ENCODE data around the gene GAB2.

GAB2 gene

DNA sequence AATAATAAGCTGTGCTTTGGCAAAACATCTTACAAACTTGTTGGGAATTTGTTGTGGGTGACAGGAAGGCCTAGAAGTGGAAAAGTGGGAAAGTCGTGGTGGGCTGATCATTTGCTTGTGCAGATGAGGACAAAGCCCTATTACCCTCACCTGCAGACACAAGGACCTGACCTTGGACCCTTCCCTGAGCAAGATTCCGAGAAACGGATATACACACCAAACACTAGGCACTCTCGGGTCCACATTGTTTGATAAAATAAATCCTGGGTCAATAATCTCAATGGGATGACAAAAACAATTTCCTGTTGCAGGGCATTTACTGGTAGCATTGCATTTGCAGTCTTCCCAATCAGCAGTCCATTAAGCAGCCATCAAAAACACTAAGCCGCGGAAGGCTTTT is 89.7 kb downstream of the GAB2 start:
- Histone ChIP-seq H3K9me3 (ENCODE audit: control insufficient read depth in 1 of 2, low read length in 2 of 2) (no peaks in the 10 kb centered on the region), H3K9ac (ENCODE audit: low read depth in 1 of 2, low read length in 2 of 2) (no peak overlapping the region), H3K4me3 (ENCODE audit: low read depth in 1 of 2, low read length in 2 of 2) (no peak overlapping the region), H3K27ac (ENCODE audit: low read depth, low read length) (no peak overlapping the region), H3K27me3 (ENCODE audit: control insufficient read depth in 1 of 2, insufficient read depth in 2 of 2, low read length in 2 of 2) (no peaks in the 10 kb centered on the region), H3K36me3 (ENCODE audit: control insufficient read depth in 1 of 2, insufficient read depth in 2 of 2, low read length in 2 of 2) (no peaks in the 10 kb centered on the region), H3K4me1 (ENCODE audit: control insufficient read depth in 1 of 2, insufficient read depth in 2 of 2, low read length in 2 of 2) (peaks cover 0 to 11% of the 10 kb centered on the region in 2 donors)

DNA sequence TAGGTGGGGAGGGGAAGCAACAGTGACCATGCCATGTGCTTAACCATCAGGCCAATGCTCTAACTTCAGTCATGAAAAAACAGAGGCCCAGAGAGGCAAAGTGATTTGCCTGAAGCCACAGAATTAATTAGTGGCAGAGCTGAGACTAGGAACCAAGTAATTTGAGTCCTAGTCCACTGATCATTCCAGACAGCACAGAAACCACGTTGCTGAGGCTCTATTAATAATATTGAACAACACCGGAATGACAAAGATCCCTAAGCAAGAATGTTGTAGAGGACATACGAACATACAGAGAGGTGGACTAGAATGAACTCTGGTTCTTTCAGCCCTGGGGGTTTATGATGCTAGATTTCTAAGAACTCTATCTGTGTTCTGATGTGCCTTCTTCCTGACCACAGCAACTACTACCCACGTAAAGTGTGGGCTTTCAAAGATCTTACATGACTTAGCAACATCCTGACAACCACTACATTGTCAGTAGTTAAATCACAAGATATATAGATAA is 92.3 kb downstream of the GAB2 start:
- H3K4me3 ChIP-seq (ENCODE audit: low read depth in 1 of 2, low read length in 2 of 2) = no peak overlapping the region
- H3K9ac ChIP-seq (ENCODE audit: low read depth in 1 of 2, low read length in 2 of 2) = no peak overlapping the region
- H3K36me3 ChIP-seq (ENCODE audit: control insufficient read depth in 1 of 2, insufficient read depth in 2 of 2, low read length in 2 of 2) = no peaks in the 10 kb centered on the region
- H3K27me3 ChIP-seq (ENCODE audit: control insufficient read depth in 1 of 2, insufficient read depth in 2 of 2, low read length in 2 of 2) = no peaks in the 10 kb centered on the region
- H3K4me1 ChIP-seq (ENCODE audit: control insufficient read depth in 1 of 2, insufficient read depth in 2 of 2, low read length in 2 of 2) = no peaks in the 10 kb centered on the region
- H3K27ac ChIP-seq (ENCODE audit: low read depth, low read length) = no peak overlapping the region
- H3K9me3 ChIP-seq (ENCODE audit: control insufficient read depth in 1 of 2, low read length in 2 of 2) = no peaks in the 10 kb centered on the region

DNA sequence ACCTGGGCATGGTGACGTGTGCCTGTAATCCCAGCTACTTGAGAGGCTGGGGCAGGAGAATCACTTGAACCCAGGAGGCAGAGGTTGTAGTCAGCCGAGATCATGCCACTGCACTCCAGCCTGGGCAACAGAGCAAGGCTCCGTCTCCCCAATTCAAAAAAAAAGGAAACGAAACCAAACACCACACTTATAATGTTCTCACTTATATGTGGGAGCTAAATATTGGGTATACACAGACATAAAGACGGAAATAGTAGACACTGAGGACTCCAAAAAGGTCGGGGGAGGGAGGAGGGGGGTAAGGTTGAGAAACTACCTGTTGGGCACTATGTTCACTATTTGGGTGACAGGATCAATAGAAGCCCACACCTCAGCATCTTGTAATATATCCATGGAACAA is 94.3 kb downstream of the GAB2 start:
- Histone ChIP-seq H3K27me3 (ENCODE audit: control insufficient read depth in 1 of 2, insufficient read depth in 2 of 2, low read length in 2 of 2) (no peaks in the 10 kb centered on the region), H3K27ac (ENCODE audit: low read depth, low read length) (no peak overlapping the region), H3K4me3 (ENCODE audit: low read depth in 1 of 2, low read length in 2 of 2) (no peak overlapping the region), H3K36me3 (ENCODE audit: control insufficient read depth in 1 of 2, insufficient read depth in 2 of 2, low read length in 2 of 2) (no peaks in the 10 kb centered on the region), H3K4me1 (ENCODE audit: control insufficient read depth in 1 of 2, insufficient read depth in 2 of 2, low read length in 2 of 2) (peaks cover 7 to 11% of the 10 kb centered on the region in 2 donors), H3K9me3 (ENCODE audit: control insufficient read depth in 1 of 2, low read length in 2 of 2) (no peaks in the 10 kb centered on the region), H3K9ac (ENCODE audit: low read depth in 1 of 2, low read length in 2 of 2) (no peak overlapping the region)

GRCh38 chr11:78319453-78319955 is 98.1 kb downstream of the GAB2 start:
- Histone ChIP-seq H3K36me3 (ENCODE audit: control insufficient read depth in 1 of 2, insufficient read depth in 2 of 2, low read length in 2 of 2) (no peaks in the 10 kb centered on the region), H3K4me1 (ENCODE audit: control insufficient read depth in 1 of 2, insufficient read depth in 2 of 2, low read length in 2 of 2) (peaks cover 8 to 16% of the 10 kb centered on the region in 2 donors), H3K4me3 (ENCODE audit: low read depth in 1 of 2, low read length in 2 of 2) (no peak overlapping the region), H3K9ac (ENCODE audit: low read depth in 1 of 2, low read length in 2 of 2) (no peak overlapping the region), H3K9me3 (ENCODE audit: control insufficient read depth in 1 of 2, low read length in 2 of 2) (no peaks in the 10 kb centered on the region), H3K27me3 (ENCODE audit: control insufficient read depth in 1 of 2, insufficient read depth in 2 of 2, low read length in 2 of 2) (no peaks in the 10 kb centered on the region), H3K27ac (ENCODE audit: low read depth, low read length) (no peak overlapping the region)

- H3K36me3 ChIP-seq (ENCODE audit: control insufficient read depth in 1 of 2, insufficient read depth in 2 of 2, low read length in 2 of 2) = no peaks in the 10 kb centered on the region
- H3K9ac ChIP-seq (ENCODE audit: low read depth in 1 of 2, low read length in 2 of 2) = no peak overlapping the region
- H3K27ac ChIP-seq (ENCODE audit: low read depth, low read length) = no peak overlapping the region
Observed at GRCh38 chr11:78318321-78319114, 99.1 kb downstream of the GAB2 start.

GRCh38 chr11:78315724-78316123 is 101.9 kb downstream of the GAB2 start:
- Histone ChIP-seq H3K36me3 (ENCODE audit: control insufficient read depth in 1 of 2, insufficient read depth in 2 of 2, low read length in 2 of 2) (no peaks in the 10 kb centered on the region), H3K4me1 (ENCODE audit: control insufficient read depth in 1 of 2, insufficient read depth in 2 of 2, low read length in 2 of 2) (peaks cover 32 to 40% of the 10 kb centered on the region in 2 donors), H3K9me3 (ENCODE audit: control insufficient read depth in 1 of 2, low read length in 2 of 2) (no peaks in the 10 kb centered on the region), H3K9ac (ENCODE audit: low read depth in 1 of 2, low read length in 2 of 2) (no peak overlapping the region), H3K27ac (ENCODE audit: low read depth, low read length) (no peak overlapping the region), H3K4me3 (ENCODE audit: low read depth in 1 of 2, low read length in 2 of 2) (no peak overlapping the region), H3K27me3 (ENCODE audit: control insufficient read depth in 1 of 2, insufficient read depth in 2 of 2, low read length in 2 of 2) (no peaks in the 10 kb centered on the region)

More at GRCh38 chr11:78318321-78319114, 99.1 kb downstream of the GAB2 start:
- Histone ChIP-seq H3K4me1 (ENCODE audit: control insufficient read depth in 1 of 2, insufficient read depth in 2 of 2, low read length in 2 of 2) (peaks cover 12 to 25% of the 10 kb centered on the region in 2 donors), H3K27me3 (ENCODE audit: control insufficient read depth in 1 of 2, insufficient read depth in 2 of 2, low read length in 2 of 2) (no peaks in the 10 kb centered on the region), H3K4me3 (ENCODE audit: low read depth in 1 of 2, low read length in 2 of 2) (no peak overlapping the region), H3K9me3 (ENCODE audit: control insufficient read depth in 1 of 2, low read length in 2 of 2) (no peaks in the 10 kb centered on the region)

GRCh38 chr11:78314762-78315161 is 102.9 kb downstream of the GAB2 start:
- Histone ChIP-seq H3K36me3 (ENCODE audit: control insufficient read depth in 1 of 2, insufficient read depth in 2 of 2, low read length in 2 of 2) (no peaks in the 10 kb centered on the region), H3K4me1 (ENCODE audit: control insufficient read depth in 1 of 2, insufficient read depth in 2 of 2, low read length in 2 of 2) (peaks cover 40 to 44% of the 10 kb centered on the region in 2 donors), H3K9me3 (ENCODE audit: control insufficient read depth in 1 of 2, low read length in 2 of 2) (no peaks in the 10 kb centered on the region), H3K27ac (ENCODE audit: low read depth, low read length) (no peak overlapping the region), H3K4me3 (ENCODE audit: low read depth in 1 of 2, low read length in 2 of 2) (no peak overlapping the region), H3K9ac (ENCODE audit: low read depth in 1 of 2, low read length in 2 of 2) (no peak overlapping the region), H3K27me3 (ENCODE audit: control insufficient read depth in 1 of 2, insufficient read depth in 2 of 2, low read length in 2 of 2) (no peaks in the 10 kb centered on the region)

GRCh38 chr11:78313898-78314297 is 103.7 kb downstream of the GAB2 start:
- Histone ChIP-seq H3K9me3 (ENCODE audit: control insufficient read depth in 1 of 2, low read length in 2 of 2) (no peaks in the 10 kb centered on the region), H3K9ac (ENCODE audit: low read depth in 1 of 2, low read length in 2 of 2) (no peak overlapping the region), H3K27me3 (ENCODE audit: control insufficient read depth in 1 of 2, insufficient read depth in 2 of 2, low read length in 2 of 2) (no peaks in the 10 kb centered on the region), H3K27ac (ENCODE audit: low read depth, low read length) (no peak overlapping the region), H3K36me3 (ENCODE audit: control insufficient read depth in 1 of 2, insufficient read depth in 2 of 2, low read length in 2 of 2) (no peaks in the 10 kb centered on the region), H3K4me1 (ENCODE audit: control insufficient read depth in 1 of 2, insufficient read depth in 2 of 2, low read length in 2 of 2) (peaks cover 38 to 40% of the 10 kb centered on the region in 2 donors), H3K4me3 (ENCODE audit: low read depth in 1 of 2, low read length in 2 of 2) (no peak overlapping the region)

DNA sequence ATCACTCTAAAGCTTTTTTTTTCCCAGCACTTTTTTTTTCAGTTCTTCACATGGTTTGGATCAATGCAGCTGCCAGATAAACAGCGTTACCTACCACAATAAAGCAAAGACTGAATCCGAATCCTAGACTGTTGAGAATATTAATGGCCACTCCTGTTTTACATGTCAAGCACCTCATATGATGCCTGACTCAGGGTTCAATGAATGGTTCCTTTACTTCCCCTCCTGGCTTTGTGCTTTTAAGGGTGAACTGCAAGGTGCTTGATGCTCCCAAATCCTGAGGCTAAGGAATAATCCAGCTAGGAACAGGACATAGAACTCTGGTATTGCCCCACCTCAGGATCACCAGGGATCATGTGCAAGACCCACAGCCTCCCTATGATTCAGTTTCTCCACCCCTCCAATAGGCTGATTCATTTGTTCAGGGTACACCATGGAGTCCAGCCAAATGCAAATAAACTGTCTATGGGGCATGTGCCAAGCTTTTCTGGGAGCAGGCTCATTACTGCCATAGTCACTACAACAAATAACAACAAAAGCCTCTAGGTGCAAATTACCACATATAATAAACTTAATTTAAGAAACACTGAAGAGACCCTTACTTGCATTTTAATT is 104.3 kb downstream of the GAB2 start:
- Histone ChIP-seq H3K9me3 (ENCODE audit: control insufficient read depth in 1 of 2, low read length in 2 of 2) (no peaks in the 10 kb centered on the region), H3K4me1 (ENCODE audit: control insufficient read depth in 1 of 2, insufficient read depth in 2 of 2, low read length in 2 of 2) (peaks cover 32 to 34% of the 10 kb centered on the region in 2 donors), H3K36me3 (ENCODE audit: control insufficient read depth in 1 of 2, insufficient read depth in 2 of 2, low read length in 2 of 2) (no peaks in the 10 kb centered on the region), H3K27ac (ENCODE audit: low read depth, low read length) (no peak overlapping the region), H3K9ac (ENCODE audit: low read depth in 1 of 2, low read length in 2 of 2) (no peak overlapping the region), H3K27me3 (ENCODE audit: control insufficient read depth in 1 of 2, insufficient read depth in 2 of 2, low read length in 2 of 2) (no peaks in the 10 kb centered on the region), H3K4me3 (ENCODE audit: low read depth in 1 of 2, low read length in 2 of 2) (peak overlapping the region in 1 of 2 donors; percentile 1)

DNA sequence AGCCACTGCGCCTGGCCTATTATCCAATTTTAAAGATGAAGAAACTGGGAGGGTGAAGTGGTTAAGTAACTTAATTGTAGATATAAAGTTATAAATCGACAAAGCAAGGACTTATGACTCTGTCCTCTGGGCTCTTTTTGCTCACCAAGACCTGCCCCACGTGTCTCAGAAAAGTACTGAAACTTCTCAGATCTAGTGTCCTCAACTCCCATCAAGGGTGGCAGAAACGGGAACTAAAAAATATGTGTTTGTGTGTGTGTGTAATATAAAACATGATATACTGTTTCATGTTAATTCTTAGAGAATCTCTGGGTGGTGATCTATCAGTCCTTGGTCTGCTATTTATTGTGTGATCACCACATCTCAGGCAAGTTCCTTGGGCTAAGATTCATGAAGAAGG is 104.9 kb downstream of the GAB2 start:
- Histone ChIP-seq H3K9ac (ENCODE audit: low read depth in 1 of 2, low read length in 2 of 2) (no peak overlapping the region), H3K4me1 (ENCODE audit: control insufficient read depth in 1 of 2, insufficient read depth in 2 of 2, low read length in 2 of 2) (peaks cover 31 to 33% of the 10 kb centered on the region in 2 donors), H3K27ac (ENCODE audit: low read depth, low read length) (no peak overlapping the region), H3K36me3 (ENCODE audit: control insufficient read depth in 1 of 2, insufficient read depth in 2 of 2, low read length in 2 of 2) (no peaks in the 10 kb centered on the region), H3K9me3 (ENCODE audit: control insufficient read depth in 1 of 2, low read length in 2 of 2) (no peaks in the 10 kb centered on the region), H3K4me3 (ENCODE audit: low read depth in 1 of 2, low read length in 2 of 2) (no peak overlapping the region), H3K27me3 (ENCODE audit: control insufficient read depth in 1 of 2, insufficient read depth in 2 of 2, low read length in 2 of 2) (no peaks in the 10 kb centered on the region)
